BLaER1 (cell line): ENCODE measurements around the gene UBE3A.

ENCODE experiments used
- H3K27ac ChIP-seq: shearing (Covaris generic); formaldehyde crosslinking; 2 replicates; pipeline ENCODE4 v1.8.1; 2022
- H3K27me3 ChIP-seq: shearing (Covaris generic); formaldehyde crosslinking; 2 replicates; pipeline ENCODE4 v1.8.1; 2022
- H3K36me3 ChIP-seq: shearing (Covaris generic); formaldehyde crosslinking; 2 replicates; pipeline ENCODE4 v1.8.1; 2022
- H3K4me1 ChIP-seq: shearing (Covaris generic); formaldehyde crosslinking; 2 replicates; pipeline ENCODE4 v1.8.1; 2022
- H3K4me2 ChIP-seq: shearing (Covaris generic); formaldehyde crosslinking; 2 replicates; pipeline ENCODE4 v1.8.1; 2022
- H3K4me3 ChIP-seq: shearing (Covaris generic); formaldehyde crosslinking; 2 replicates; pipeline ENCODE4 v1.8.1; 2022
- H3K9ac ChIP-seq: shearing (Covaris generic); formaldehyde crosslinking; 2 replicates; pipeline ENCODE4 v1.8.1; 2022
- H3K9me3 ChIP-seq: shearing (Covaris generic); formaldehyde crosslinking; 2 replicates; pipeline ENCODE4 v1.8.1; 2022
- H4K20me1 ChIP-seq: shearing (Covaris generic); formaldehyde crosslinking; 2 replicates; pipeline ENCODE4 v1.8.1; 2022
- Cebpa-rat ChIP-seq: shearing (Covaris generic); IDR thresholded peaks from 2 replicates; pipeline ENCODE4 v1.8.1; 2022

UBE3A gene

DNA sequence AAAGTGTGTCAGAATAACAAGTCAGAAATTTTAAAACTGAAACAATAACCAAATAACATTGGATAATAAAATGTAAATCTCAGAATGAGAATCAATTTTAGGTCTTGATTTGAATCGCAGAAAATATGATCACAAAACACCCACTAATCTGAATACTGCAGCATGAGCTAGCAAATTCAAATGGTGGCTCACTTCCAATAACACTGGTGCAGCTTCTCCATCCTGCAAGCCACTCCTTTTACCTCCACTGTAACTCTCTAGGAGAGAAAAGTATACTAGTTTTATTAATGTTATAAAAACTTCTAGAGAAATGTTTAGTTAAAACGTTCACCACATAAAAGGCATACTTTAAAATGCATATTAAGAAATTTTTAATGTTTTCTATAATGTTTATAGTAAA is 30.4 kb downstream of the UBE3A start:
- no peak for TF ChIP-seq Cebpa-rat
- H4K20me1 ChIP-seq, result peaks cover 73% of the 10 kb centered on the region
- peaks cover 61% of the 10 kb centered on the region for H3K36me3 ChIP-seq

DNA sequence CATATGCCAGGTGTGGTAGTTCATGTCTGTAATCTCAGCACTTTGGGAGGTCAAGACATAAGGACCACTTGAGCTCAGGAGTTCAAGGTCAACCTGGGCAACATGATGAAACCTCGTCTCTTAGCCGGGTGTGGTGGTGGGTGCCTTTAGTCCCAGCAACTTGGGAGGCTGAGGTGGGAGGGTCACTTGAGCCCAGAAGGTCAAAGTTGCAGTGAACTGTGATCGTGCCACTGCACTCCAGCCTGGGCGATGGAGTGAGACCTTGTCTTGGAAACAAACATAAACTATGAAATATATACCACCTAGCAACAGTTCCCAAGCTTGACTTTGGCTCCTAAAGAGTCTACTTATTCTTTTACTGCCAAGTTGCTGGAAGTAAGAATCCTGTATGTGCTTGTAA is 30.9 kb downstream of the UBE3A start:
- Histone ChIP-seq H3K4me1 (peaks cover 15% of the 10 kb centered on the region), H3K4me3 (no peak overlapping the region), H3K27ac (no peak overlapping the region), H3K4me2 (no peak overlapping the region), H3K36me3 (peaks cover 66% of the 10 kb centered on the region), H3K9ac (no peak overlapping the region), H3K9me3 (peaks cover 59% of the 10 kb centered on the region), H4K20me1 (peaks cover 71% of the 10 kb centered on the region), H3K27me3 (no peaks in the 10 kb centered on the region)
- no peak for TF ChIP-seq Cebpa-rat

More for the DNA sequence above, 30.4 kb downstream of the UBE3A start:
- H3K4me1 ChIP-seq, result peaks cover 15% of the 10 kb centered on the region
- no peak overlapping the region for H3K27ac ChIP-seq
- H3K27me3 ChIP-seq, result no peaks in the 10 kb centered on the region
- H3K9ac ChIP-seq, result no peak overlapping the region
- H3K4me2 ChIP-seq, result no peak overlapping the region
- H3K4me3 ChIP-seq, result no peak overlapping the region
- peaks cover 57% of the 10 kb centered on the region for H3K9me3 ChIP-seq

DNA sequence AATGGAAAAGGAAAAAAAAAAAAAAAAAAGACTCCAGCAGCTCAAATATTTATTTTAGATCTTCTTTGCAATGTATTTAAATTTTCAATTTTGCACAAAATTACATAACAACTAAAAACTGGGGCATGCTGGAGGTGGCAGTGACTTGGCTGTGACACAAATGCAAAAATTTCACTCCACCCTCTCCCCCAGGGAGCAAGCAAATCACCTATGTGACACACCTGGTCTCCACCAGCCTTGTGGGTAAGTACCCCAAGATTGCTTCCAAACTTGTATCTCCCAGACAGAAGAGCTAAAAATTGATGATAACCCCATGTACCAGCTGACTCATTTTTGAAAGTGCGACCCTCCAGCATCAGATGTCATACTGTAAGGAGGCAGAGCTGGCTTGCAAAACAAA is 32.0 kb downstream of the UBE3A start:
- no peak for TF ChIP-seq Cebpa-rat
- Histone ChIP-seq H3K27ac (no peak overlapping the region), H3K9ac (no peak overlapping the region), H3K36me3 (peaks cover 73% of the 10 kb centered on the region), H3K4me1 (peaks cover 15% of the 10 kb centered on the region), H3K4me2 (no peak overlapping the region), H3K4me3 (no peak overlapping the region), H4K20me1 (peaks cover 60% of the 10 kb centered on the region), H3K9me3 (peaks cover 62% of the 10 kb centered on the region), H3K27me3 (no peaks in the 10 kb centered on the region)

DNA sequence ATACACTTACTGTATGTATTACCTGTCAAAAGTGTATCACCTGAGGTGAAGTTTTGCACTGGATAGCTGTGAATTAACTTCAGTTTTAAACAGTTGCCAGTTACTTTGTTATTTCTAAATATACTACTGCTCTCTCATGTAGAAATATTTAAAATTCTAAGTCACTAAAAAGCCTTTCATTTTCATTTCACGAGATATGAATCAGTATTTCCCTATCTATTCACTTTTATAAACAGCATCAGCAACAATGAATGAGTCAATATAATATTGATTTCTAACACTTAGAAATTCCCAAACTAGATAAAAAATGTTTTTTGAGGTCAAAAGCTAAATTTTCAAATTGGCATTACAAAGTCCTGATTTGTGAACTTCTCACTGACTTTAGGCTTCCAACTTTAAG is 32.6 kb downstream of the UBE3A start:
- Histone ChIP-seq H3K9me3 (peaks cover 62% of the 10 kb centered on the region), H3K4me2 (no peak overlapping the region), H4K20me1 (peaks cover 55% of the 10 kb centered on the region), H3K27me3 (no peaks in the 10 kb centered on the region), H3K4me1 (peaks cover 12% of the 10 kb centered on the region), H3K36me3 (peaks cover 74% of the 10 kb centered on the region), H3K4me3 (no peak overlapping the region), H3K27ac (no peak overlapping the region), H3K9ac (no peak overlapping the region)
- no peak for TF ChIP-seq Cebpa-rat

DNA sequence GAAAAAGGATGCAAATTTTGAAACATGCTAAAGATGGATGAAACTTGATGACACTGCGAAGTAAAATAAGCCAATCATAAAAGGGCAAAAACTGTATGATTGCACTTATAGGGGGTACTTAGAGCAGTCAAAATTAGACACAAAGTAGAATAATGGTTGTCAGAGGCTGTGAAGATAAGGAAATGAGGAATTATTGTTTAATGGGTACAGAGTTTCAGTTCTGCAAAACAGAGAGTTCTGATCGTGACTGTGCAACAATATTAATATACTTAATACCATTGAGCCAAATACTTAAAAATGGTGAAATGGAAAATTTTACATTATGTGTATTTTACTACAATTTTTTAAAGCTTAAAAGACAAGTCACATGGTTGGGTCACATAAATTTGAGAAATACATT is 35.1 kb downstream of the UBE3A start:
- H3K36me3 ChIP-seq, result peaks cover 84% of the 10 kb centered on the region
- H3K27ac ChIP-seq, result no peak overlapping the region
- H3K9ac ChIP-seq, result no peak overlapping the region
- H3K4me1 ChIP-seq, result no peaks in the 10 kb centered on the region
- peaks cover 30% of the 10 kb centered on the region for H4K20me1 ChIP-seq
- H3K4me2 ChIP-seq, result no peak overlapping the region
- no peaks in the 10 kb centered on the region for H3K27me3 ChIP-seq
- TF ChIP-seq Cebpa-rat, result no peak
- H3K9me3 ChIP-seq, result peaks cover 61% of the 10 kb centered on the region
- H3K4me3 ChIP-seq, result no peak overlapping the region

DNA sequence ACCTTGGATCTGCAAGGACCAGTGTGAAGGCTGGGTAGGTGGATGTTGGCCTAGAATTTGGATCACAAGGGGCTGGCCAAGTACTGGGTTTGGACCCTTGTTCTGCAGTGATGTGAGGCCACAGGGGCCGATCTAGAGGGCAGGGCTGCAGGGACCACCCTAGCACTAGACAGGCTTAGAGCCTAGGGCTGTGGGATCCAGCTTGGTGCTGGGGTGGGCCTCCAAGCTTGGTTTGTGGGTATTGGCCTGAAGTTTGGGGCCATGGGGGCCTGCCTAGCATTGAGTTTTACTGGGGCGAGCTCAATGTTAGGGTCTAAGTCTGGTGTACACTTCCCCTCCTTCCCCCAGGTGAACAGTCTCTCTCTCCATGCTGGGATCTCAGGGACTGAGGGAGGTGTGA is 36.5 kb downstream of the UBE3A start:
- no peaks in the 10 kb centered on the region for H3K27me3 ChIP-seq
- H3K4me1 ChIP-seq, result no peaks in the 10 kb centered on the region
- no peak overlapping the region for H3K4me2 ChIP-seq
- H3K9me3 ChIP-seq, result peaks cover 55% of the 10 kb centered on the region
- no peak overlapping the region for H3K9ac ChIP-seq
- no peak for TF ChIP-seq Cebpa-rat
- no peak overlapping the region for H3K27ac ChIP-seq
- peaks cover 18% of the 10 kb centered on the region for H4K20me1 ChIP-seq
- peaks cover 91% of the 10 kb centered on the region for H3K36me3 ChIP-seq
- no peak overlapping the region for H3K4me3 ChIP-seq

DNA sequence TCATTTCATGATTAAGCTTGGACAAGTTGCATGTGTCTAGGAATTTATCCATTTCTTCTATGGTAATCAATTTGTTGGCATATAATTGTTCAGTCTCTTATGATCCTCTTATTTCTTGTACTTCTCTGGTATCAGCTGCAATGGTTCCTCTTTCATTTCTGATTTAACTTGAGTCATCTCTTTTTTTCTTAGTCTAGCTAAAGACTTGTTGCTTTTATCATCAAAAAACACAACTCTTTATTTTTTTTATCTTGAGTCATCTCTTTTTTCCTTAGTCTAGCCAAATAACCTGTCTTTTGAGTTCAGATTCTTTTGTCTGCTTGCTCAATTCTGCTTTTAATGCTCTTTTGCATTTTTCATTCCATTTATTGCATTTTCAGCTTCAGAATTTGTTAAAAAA is 37.3 kb downstream of the UBE3A start:
- Histone ChIP-seq H3K9ac (no peak overlapping the region), H3K27me3 (no peaks in the 10 kb centered on the region), H3K36me3 (peaks cover 92% of the 10 kb centered on the region), H3K4me3 (no peak overlapping the region), H3K9me3 (peaks cover 55% of the 10 kb centered on the region), H3K27ac (no peak overlapping the region), H4K20me1 (peaks cover 18% of the 10 kb centered on the region; the same call in 1 of the 2 replicates), H3K4me1 (no peaks in the 10 kb centered on the region), H3K4me2 (no peak overlapping the region)
- TF ChIP-seq Cebpa-rat, result no peak

DNA sequence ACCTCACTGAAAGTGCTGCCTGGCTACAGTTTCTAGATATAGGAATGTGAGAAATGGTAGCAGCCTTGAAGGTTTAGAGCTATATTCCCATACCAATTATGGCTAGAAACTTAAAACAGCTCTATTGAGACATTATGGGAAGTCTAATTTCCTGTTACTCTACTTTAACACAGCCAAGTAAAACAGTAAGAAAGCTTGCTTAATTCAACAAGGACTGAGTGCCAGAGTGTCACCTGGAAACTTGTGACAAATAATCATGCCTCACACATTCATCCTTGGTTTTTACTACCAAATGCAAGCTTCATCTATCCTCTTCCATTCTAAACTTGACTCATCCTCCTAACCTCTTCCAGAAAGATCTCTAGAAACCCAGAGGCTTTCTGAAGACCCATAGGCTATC is 41.7 kb downstream of the UBE3A start:
- Histone ChIP-seq H3K9me3 (peaks cover 25% of the 10 kb centered on the region), H3K36me3 (peaks cover 94% of the 10 kb centered on the region), H4K20me1 (peaks cover 43% of the 10 kb centered on the region), H3K4me2 (no peak overlapping the region), H3K9ac (no peak overlapping the region), H3K4me1 (no peaks in the 10 kb centered on the region), H3K27ac (no peak overlapping the region), H3K27me3 (no peaks in the 10 kb centered on the region), H3K4me3 (no peak overlapping the region)
- no peak for TF ChIP-seq Cebpa-rat

DNA sequence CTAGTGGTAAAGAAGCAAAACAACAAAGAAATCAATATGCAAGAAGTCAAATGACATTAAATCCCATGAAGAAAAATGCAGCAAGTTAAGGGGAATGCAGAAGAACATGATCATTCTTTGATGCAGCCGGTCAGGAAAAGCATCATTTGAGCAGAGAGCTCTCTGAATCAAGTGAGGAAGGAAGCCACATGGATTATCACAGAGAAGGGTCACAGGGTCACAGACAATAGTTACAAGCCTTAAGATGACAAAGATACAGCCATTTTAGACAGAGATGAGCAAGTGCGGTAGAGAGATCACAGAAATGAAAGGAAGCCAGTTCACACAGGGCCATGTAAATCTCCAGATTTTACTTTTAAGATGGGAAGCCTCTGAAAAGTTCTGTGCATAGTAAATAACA is 43.9 kb downstream of the UBE3A start:
- no peak for TF ChIP-seq Cebpa-rat
- no peak overlapping the region for H3K27ac ChIP-seq
- no peak overlapping the region for H3K9ac ChIP-seq
- peaks cover 98% of the 10 kb centered on the region for H3K36me3 ChIP-seq
- no peak overlapping the region for H3K4me2 ChIP-seq
- peaks cover 43% of the 10 kb centered on the region for H4K20me1 ChIP-seq
- H3K4me3 ChIP-seq, result no peak overlapping the region
- peaks cover 26% of the 10 kb centered on the region for H3K9me3 ChIP-seq
- no peaks in the 10 kb centered on the region for H3K4me1 ChIP-seq
- no peaks in the 10 kb centered on the region for H3K27me3 ChIP-seq

DNA sequence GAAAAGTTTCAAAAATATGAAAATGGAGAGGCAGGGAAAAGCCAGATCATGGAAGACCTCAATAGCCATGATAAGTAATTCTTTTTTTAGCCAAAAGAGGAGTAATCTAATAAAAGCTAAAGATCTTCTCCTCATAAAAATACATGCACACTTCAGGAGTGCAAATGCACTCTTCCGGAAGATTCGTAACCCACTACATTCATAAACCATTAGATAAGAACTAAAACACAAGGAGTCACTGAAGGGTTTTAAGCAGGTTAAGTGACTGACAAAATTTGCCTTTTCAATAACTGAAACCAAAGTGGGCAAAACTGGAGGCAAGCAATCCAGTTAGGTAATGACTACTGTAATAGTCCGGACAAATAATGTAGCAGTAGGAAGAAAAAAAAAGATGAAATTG is 46.0 kb downstream of the UBE3A start:
- H3K4me2 ChIP-seq, result no peak overlapping the region
- H3K4me3 ChIP-seq, result no peak overlapping the region
- H3K27ac ChIP-seq, result no peak overlapping the region
- no peaks in the 10 kb centered on the region for H3K27me3 ChIP-seq
- no peak for TF ChIP-seq Cebpa-rat
- peaks cover 98% of the 10 kb centered on the region for H3K36me3 ChIP-seq
- H4K20me1 ChIP-seq, result peaks cover 43% of the 10 kb centered on the region
- peaks cover 41% of the 10 kb centered on the region for H3K9me3 ChIP-seq
- no peak overlapping the region for H3K9ac ChIP-seq
- no peaks in the 10 kb centered on the region for H3K4me1 ChIP-seq
